ENCODE measurements around the gene NRARP. TPM values are rescaled to one million over a fixed set of nuclear protein-coding genes. Genes with fewer than 3 reads are reported as not detected.
A peak's percentile ranks its signal among the peaks of the same experiment; 100 is the strongest.

Gene NRARP
- polyA plus RNA-seq, 3 donors: 15.4 TPM; not detected in 2

- H3K4me1 ChIP-seq (ENCODE audit: control insufficient read depth in 1 of 2, insufficient read depth in 2 of 2, low read length in 2 of 2): peaks cover 27% of the 10 kb centered on the region in 2 donors
- H4K20me1 ChIP-seq (ENCODE audit: insufficient read depth, low read length): no peaks in the 10 kb centered on the region
- Mint-ChIP-seq H3K36me3 (peaks cover 0 to 2% of the 10 kb centered on the region in 2 donors), H3K4me3 (no peak overlapping the region), H3K4me1 (peaks cover 22% of the 10 kb centered on the region), H3K27me3 (ENCODE audit: low read depth in 3 of 3) (peaks cover 0 to 1% (median 0%) of the 10 kb centered on the region in 3 donors), H3K27ac (peak overlapping the region in 4 of 7 donors; percentile 46 to 91 (median 68)), H3K9me3 (peaks cover 0 to 9% (median 5%) of the 10 kb centered on the region in 7 donors)
- H3K4me3 ChIP-seq (replicated peaks in 1 of 3; ENCODE audit: low read depth in 2 of 3, low read length in 3 of 3): no peak overlapping the region
- intact Hi-C loops (cut with micrococcal nuclease): loop anchor here in 1 of 2 donors (5.0 kb wide), 1 partner anchor 82 kb away; no protein-coding TSS in a partner anchor
- no peak for DNase-seq
- H3K79me2 ChIP-seq (ENCODE audit: insufficient read depth, low read length): no peaks in the 10 kb centered on the region
- no peak overlapping the region for H3K4me2 ChIP-seq (replicated peaks; ENCODE audit: extremely low read depth, low read length, poor library complexity, severe bottlenecking)
- H2AFZ ChIP-seq (ENCODE audit: insufficient read depth, low read depth, low read length, poor library complexity, severe bottlenecking): no peak overlapping the region
- TF ChIP-seq CTCF (IDR thresholded peaks at IDR 0.05): no peak
- H3K27ac ChIP-seq (ENCODE audit: low read depth in 1 of 2, low read length in 2 of 2): no peak overlapping the region
- peaks cover 0 to 6% of the 10 kb centered on the region in 2 donors for H3K9me3 ChIP-seq (replicated peaks in 1 of 2; ENCODE audit: control insufficient read depth in 1 of 2, insufficient read depth in 1 of 2, low read length in 2 of 2)
- H3K36me3 ChIP-seq (replicated peaks in 1 of 2; ENCODE audit: control insufficient read depth in 1 of 2, insufficient read depth in 2 of 2, low read length in 2 of 2): no peaks in the 10 kb centered on the region
- no peaks in the 10 kb centered on the region for H3K27me3 ChIP-seq (ENCODE audit: control insufficient read depth in 2 of 2, insufficient read depth in 2 of 2, low read length in 2 of 2)
- 94% methylated on average over 5 of the region's 10 CpGs for WGBS (ENCODE audit: insufficient coverage)
- no peak overlapping the region for H3K9ac ChIP-seq (ENCODE audit: insufficient read depth, low read length, poor library complexity, severe bottlenecking)
Observed at GRCh38 chr9:137325124-137325523, 23.1 kb upstream of the NRARP start.

GRCh38 chr9:137323531-137324331 lies 21.7 kb upstream of the NRARP start:
- no peak for TF ChIP-seq CTCF (IDR thresholded peaks at IDR 0.05)
- H2AFZ ChIP-seq (ENCODE audit: insufficient read depth, low read depth, low read length, poor library complexity, severe bottlenecking): no peak overlapping the region
- peaks cover 0 to 2% of the 10 kb centered on the region in 2 donors for H3K9me3 ChIP-seq (replicated peaks in 1 of 2; ENCODE audit: control insufficient read depth in 1 of 2, insufficient read depth in 1 of 2, low read length in 2 of 2)
- H3K36me3 ChIP-seq (replicated peaks in 1 of 2; ENCODE audit: control insufficient read depth in 1 of 2, insufficient read depth in 2 of 2, low read length in 2 of 2): no peaks in the 10 kb centered on the region
- H3K27ac ChIP-seq (ENCODE audit: low read depth in 1 of 2, low read length in 2 of 2): no peak overlapping the region
- Mint-ChIP-seq H3K4me1 (peaks cover 22% of the 10 kb centered on the region), H3K36me3 (peaks cover 0 to 2% of the 10 kb centered on the region in 2 donors), H3K27me3 (ENCODE audit: low read depth in 3 of 3) (peaks cover 0 to 1% (median 0%) of the 10 kb centered on the region in 3 donors), H3K27ac (peak overlapping the region in 1 of 7 donors; percentile 28), H3K9me3 (peaks cover 0 to 5% (median 3%) of the 10 kb centered on the region in 7 donors), H3K4me3 (no peak overlapping the region)
- H3K79me2 ChIP-seq (ENCODE audit: insufficient read depth, low read length): no peaks in the 10 kb centered on the region
- no peaks in the 10 kb centered on the region for H3K27me3 ChIP-seq (ENCODE audit: control insufficient read depth in 2 of 2, insufficient read depth in 2 of 2, low read length in 2 of 2)
- no peak overlapping the region for H3K9ac ChIP-seq (ENCODE audit: insufficient read depth, low read length, poor library complexity, severe bottlenecking)
- no peak overlapping the region for H3K4me2 ChIP-seq (replicated peaks; ENCODE audit: extremely low read depth, low read length, poor library complexity, severe bottlenecking)
- H4K20me1 ChIP-seq (ENCODE audit: insufficient read depth, low read length): no peaks in the 10 kb centered on the region
- no peak overlapping the region for H3K4me3 ChIP-seq (replicated peaks in 1 of 3; ENCODE audit: low read depth in 2 of 3, low read length in 3 of 3)
- H3K4me1 ChIP-seq (ENCODE audit: control insufficient read depth in 1 of 2, insufficient read depth in 2 of 2, low read length in 2 of 2): peaks cover 28 to 30% of the 10 kb centered on the region in 2 donors
- DNase-seq: peak in 1 of 3 donors; percentile 3
- intact Hi-C loops (cut with micrococcal nuclease): no loop called here
- WGBS (ENCODE audit: insufficient coverage): 96% methylated on average over 28 of the region's 37 CpGs
